ENCODE results near the gene TSSK6. TPM values are rescaled to one million over a fixed set of nuclear protein-coding genes. Genes with fewer than 3 reads are reported as not detected.

Gene TSSK6
- total RNA-seq, 2 donors from 2014 or later = 1.5 to 3.6 TPM

GRCh38 chr19:19491321-19492025, 23.9 kb downstream of the TSSK6 start:
- H3K4me1 ChIP-seq (ENCODE audit: control insufficient read depth in 1 of 2, low read depth in 2 of 2) = peaks cover 23 to 32% of the 10 kb centered on the region in 2 donors
- no peak for ATAC-seq (ENCODE audit: insufficient number of reproducible peaks, low FRiP score, low read depth)

GRCh38 chr19:19490214-19490968, 25.0 kb downstream of the TSSK6 start:
- ATAC-seq (ENCODE audit: insufficient number of reproducible peaks, low FRiP score, low read depth) = peak; percentile 68
- Histone ChIP-seq H3K9me3 (no peaks in the 10 kb centered on the region), H3K27ac (peak overlapping the region; percentile 90 to 93), H3K4me1 (ENCODE audit: control insufficient read depth in 1 of 2, low read depth in 2 of 2) (peaks cover 23 to 32% of the 10 kb centered on the region in 2 donors), H3K4me3 (peak overlapping the region; percentile 56), H3K27me3 (replicated peaks; ENCODE audit: insufficient read depth) (no peaks in the 10 kb centered on the region), H3K36me3 (peaks cover 22% of the 10 kb centered on the region)
- peak; percentile 50 for DNase-seq (ENCODE audit: low spot score)
- TF ChIP-seq, protein P1, sequence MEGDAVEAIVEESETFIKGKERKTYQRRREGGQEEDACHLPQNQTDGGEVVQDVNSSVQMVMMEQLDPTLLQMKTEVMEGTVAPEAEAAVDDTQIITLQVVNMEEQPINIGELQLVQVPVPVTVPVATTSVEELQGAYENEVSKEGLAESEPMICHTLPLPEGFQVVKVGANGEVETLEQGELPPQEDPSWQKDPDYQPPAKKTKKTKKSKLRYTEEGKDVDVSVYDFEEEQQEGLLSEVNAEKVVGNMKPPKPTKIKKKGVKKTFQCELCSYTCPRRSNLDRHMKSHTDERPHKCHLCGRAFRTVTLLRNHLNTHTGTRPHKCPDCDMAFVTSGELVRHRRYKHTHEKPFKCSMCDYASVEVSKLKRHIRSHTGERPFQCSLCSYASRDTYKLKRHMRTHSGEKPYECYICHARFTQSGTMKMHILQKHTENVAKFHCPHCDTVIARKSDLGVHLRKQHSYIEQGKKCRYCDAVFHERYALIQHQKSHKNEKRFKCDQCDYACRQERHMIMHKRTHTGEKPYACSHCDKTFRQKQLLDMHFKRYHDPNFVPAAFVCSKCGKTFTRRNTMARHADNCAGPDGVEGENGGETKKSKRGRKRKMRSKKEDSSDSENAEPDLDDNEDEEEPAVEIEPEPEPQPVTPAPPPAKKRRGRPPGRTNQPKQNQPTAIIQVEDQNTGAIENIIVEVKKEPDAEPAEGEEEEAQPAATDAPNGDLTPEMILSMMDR (IDR thresholded peaks at IDR 0.05) = peak; percentile 82

More at GRCh38 chr19:19491321-19492025, 23.9 kb downstream of the TSSK6 start:
- Histone ChIP-seq H3K36me3 (peaks cover 31% of the 10 kb centered on the region), H3K9me3 (no peaks in the 10 kb centered on the region), H3K27me3 (replicated peaks; ENCODE audit: insufficient read depth) (no peaks in the 10 kb centered on the region), H3K4me3 (no peak overlapping the region), H3K27ac (no peak overlapping the region)
- TF ChIP-seq, protein P1 (IDR thresholded peaks at IDR 0.05) = no peak
- no peak for DNase-seq (ENCODE audit: low spot score)

DNA sequence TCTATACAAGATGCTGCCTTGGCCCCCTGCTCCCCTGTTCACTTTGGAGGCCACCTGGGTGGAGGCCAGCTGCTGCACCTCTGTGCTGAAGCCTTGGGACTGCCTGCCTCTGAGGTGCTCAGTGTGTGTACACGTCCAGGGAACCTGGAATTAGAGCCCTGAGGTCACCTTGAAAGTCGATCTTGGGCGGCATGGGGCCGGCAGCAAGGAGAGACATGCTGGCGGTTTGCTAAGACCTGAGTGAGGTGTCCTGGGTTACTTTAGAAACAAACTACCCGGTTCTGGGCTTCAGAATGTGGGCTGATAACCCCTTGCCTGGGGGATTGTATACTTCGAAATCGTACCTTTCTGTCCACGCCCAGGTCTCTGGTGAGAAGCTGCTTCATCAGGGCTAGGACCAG, 25.5 kb downstream of the TSSK6 start:
- peaks cover 23 to 36% of the 10 kb centered on the region in 2 donors for H3K4me1 ChIP-seq (ENCODE audit: control insufficient read depth in 1 of 2, low read depth in 2 of 2)
- TF ChIP-seq, protein P1 (IDR thresholded peaks at IDR 0.05) = no peak
- H3K36me3 ChIP-seq = peaks cover 22% of the 10 kb centered on the region
- H3K9me3 ChIP-seq = no peaks in the 10 kb centered on the region
- H3K27ac ChIP-seq = peak overlapping the region; percentile 90 to 93
- no peak for ATAC-seq (ENCODE audit: insufficient number of reproducible peaks, low FRiP score, low read depth)
- peak overlapping the region; percentile 56 for H3K4me3 ChIP-seq
- no peaks in the 10 kb centered on the region for H3K27me3 ChIP-seq (replicated peaks; ENCODE audit: insufficient read depth)
- DNase-seq (ENCODE audit: low spot score) = no peak

DNA sequence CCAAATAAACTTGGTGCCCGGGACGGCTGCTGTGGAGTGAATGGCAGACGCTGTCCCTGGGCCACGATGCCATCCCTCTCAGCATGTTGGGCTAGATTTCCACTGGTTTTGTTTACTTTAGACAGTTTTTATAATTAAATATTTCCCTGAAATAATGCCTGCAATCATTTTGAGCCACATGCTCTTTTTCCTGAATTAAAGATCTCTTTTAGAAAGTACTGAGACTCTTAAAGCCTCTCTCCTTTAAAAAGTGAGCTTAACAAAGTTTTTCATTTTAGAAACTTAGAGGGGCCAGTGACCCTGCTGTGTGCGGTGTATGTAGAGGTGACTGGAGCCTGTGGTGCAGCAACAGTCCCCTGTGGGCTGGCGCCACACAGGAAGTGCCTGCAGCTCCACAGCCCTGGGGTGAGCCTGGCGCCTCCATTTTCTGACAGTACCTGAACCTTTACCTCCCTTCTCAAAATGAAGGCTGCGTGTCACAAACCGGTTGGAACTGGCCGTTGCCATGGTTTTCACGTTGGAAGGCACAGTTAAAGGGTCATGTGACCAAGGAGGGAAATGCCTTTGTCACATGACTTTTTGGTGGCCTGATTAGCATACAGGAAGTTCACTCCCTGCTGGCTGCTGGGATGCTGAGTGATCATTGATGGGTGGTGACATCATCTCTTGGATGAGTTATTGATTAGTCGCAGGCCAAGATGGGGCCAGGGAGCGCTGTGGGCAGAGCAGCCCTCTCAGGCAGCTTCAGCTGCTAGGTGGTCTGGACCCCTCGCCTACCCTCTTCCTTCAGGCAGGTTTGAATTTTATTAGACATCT, 26.3 kb downstream of the TSSK6 start:
- peak overlapping the region; percentile 90 to 93 for H3K27ac ChIP-seq
- no peaks in the 10 kb centered on the region for H3K9me3 ChIP-seq
- peaks cover 23 to 38% of the 10 kb centered on the region in 2 donors for H3K4me1 ChIP-seq (ENCODE audit: control insufficient read depth in 1 of 2, low read depth in 2 of 2)
- DNase-seq (ENCODE audit: low spot score) (peak; percentile 77), ATAC-seq (ENCODE audit: insufficient number of reproducible peaks, low FRiP score, low read depth) (peak; percentile 69)
- H3K36me3 ChIP-seq = peaks cover 16% of the 10 kb centered on the region
- H3K4me3 ChIP-seq = peak overlapping the region; percentile 56
- TF ChIP-seq, protein P1 (IDR thresholded peaks at IDR 0.05) = no peak
- no peaks in the 10 kb centered on the region for H3K27me3 ChIP-seq (replicated peaks; ENCODE audit: insufficient read depth)

All from thoracic aorta (tissue), 2 donors.